CD8-positive, alpha-beta memory T cell (primary cell): Measurements from ENCODE around the gene GOSR1. TPM values are rescaled to one million over a fixed set of nuclear protein-coding genes. Genes with fewer than 3 reads are reported as not detected.
"Not testable (repeated sequence)": the region's sequence is repeated elsewhere in the genome, so short reads cannot be mapped to it uniquely, and the experiment has no call there.

Experiments
- CTCF ChIA-PET: fragments of 350-600 bp; sonication (Branson Sonifier 250); formaldehyde crosslinking; loops from one replicate; lab custom pipeline; 2021; ENCODE audit warnings: antibody characterized with exemption; lab: Charles Lee
- POLR2A ChIA-PET: fragments of 350-600 bp; sonication (Branson Sonifier 250); formaldehyde crosslinking; loops from one replicate; lab custom pipeline; 2021; ENCODE audit warnings: antibody characterized with exemption; lab: Charles Lee
- DNase-seq, 5 donors: peaks; one replicate each; pipeline versions ENCODE4 v3.0.0 to v3.0.0-alpha.2; 2020 to 2022; ENCODE audit warnings: mixed read lengths in 1 of 5
- H3K27ac ChIP-seq: one replicate; pipeline ENCODE4 v1.7.0; 2013; ENCODE audit warnings: low read depth, mild to moderate bottlenecking, low read length, moderate library complexity
- H3K27me3 ChIP-seq: 2 replicates; pipeline ENCODE4 v1.7.0; 2013; ENCODE audit warnings: low read length, mild to moderate bottlenecking; ENCODE audit not compliant: insufficient read depth, poor library complexity, severe bottlenecking
- H3K36me3 ChIP-seq: 2 replicates; pipeline ENCODE4 v1.7.0; 2013; ENCODE audit warnings: mild to moderate bottlenecking, low read length, moderate library complexity; ENCODE audit not compliant: insufficient read depth
- H3K4me1 ChIP-seq: 2 replicates; pipeline ENCODE4 v1.7.0; 2013; ENCODE audit warnings: mild to moderate bottlenecking, low read length, moderate library complexity; ENCODE audit not compliant: insufficient read depth
- H3K4me3 ChIP-seq: 2 replicates; pipeline ENCODE4 v1.7.0; 2013; ENCODE audit warnings: mild to moderate bottlenecking, low read length
- H3K9me3 ChIP-seq: 2 replicates; pipeline ENCODE4 v1.7.0; 2013; ENCODE audit warnings: mild to moderate bottlenecking, low read length
- H3K27ac Mint-ChIP-seq, 8 donors: one replicate each; pipeline ENCODE4 v1.8.0; 2020 to 2021; ENCODE audit warnings: mixed read lengths in 8 of 8, mild to moderate bottlenecking in 6 of 8, inconsistent platforms in 3 of 8, moderate library complexity in 3 of 8
- H3K27me3 Mint-ChIP-seq, 2 donors: one replicate each; pipeline ENCODE4 v1.8.0; 2020 to 2021; ENCODE audit warnings: mixed read lengths in 2 of 2, mild to moderate bottlenecking in 1 of 2, moderate library complexity in 1 of 2
- H3K36me3 Mint-ChIP-seq, 3 donors: one replicate each; pipeline ENCODE4 v1.8.0; 2020 to 2021; ENCODE audit warnings: mixed read lengths in 3 of 3, inconsistent platforms in 1 of 3, mild to moderate bottlenecking in 1 of 3
- H3K4me1 Mint-ChIP-seq, 3 donors: one replicate each; pipeline ENCODE4 v1.8.0; 2020 to 2021; ENCODE audit warnings: mixed read lengths in 3 of 3, inconsistent platforms in 1 of 3, mild to moderate bottlenecking in 1 of 3
- H3K4me3 Mint-ChIP-seq, 7 donors: one replicate each; pipeline ENCODE4 v1.8.0; 2020 to 2021; ENCODE audit warnings: mixed read lengths in 7 of 7, mild to moderate bottlenecking in 6 of 7, moderate library complexity in 4 of 7, inconsistent platforms in 2 of 7
- H3K9me3 Mint-ChIP-seq, 5 donors: one replicate each; pipeline ENCODE4 v1.8.0; 2020 to 2022; ENCODE audit warnings: mixed read lengths in 5 of 5, mild to moderate bottlenecking in 3 of 5, moderate library complexity in 2 of 5, inconsistent platforms in 1 of 5
- polyA plus RNA-seq: library from polyadenylated mRNA; unstranded; fragments of 300-500 nt; fragmentation: Illumina TruSeq; gene quantifications from one replicate; pipeline ENCODE4 v1.2.3, GENCODE V29; 2021
- total RNA-seq, 2 experiments: library from RNA; stranded (reverse); gene quantifications; one replicate each; pipeline ENCODE4 v1.2.3, GENCODE V29; 2021

The GOSR1 gene
- total and polyA plus RNA-seq, 3 experiments from 2014 or later, result 59.1 to 63.2 (median 63.1) TPM

DNA sequence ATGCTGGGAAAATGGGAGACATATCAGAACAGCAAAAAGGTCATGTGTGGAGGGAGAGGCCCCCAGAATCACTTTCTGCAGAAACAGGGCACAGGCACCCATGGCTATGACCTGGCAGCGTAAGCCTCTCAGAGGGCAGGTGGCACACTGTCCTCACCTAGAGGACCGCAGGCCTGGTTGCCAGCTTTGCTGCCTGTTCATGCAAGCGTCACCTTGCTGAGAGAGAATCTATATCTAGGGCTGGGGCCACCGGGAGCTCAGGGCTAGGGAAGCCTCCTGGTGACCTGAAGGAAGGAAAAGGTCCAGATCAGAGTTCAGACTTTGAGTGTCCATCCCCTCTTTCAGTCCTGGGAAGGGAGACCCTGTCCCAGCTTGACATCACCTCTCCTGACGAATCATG is 78.7 kb downstream of the GOSR1 start:
- no peaks in the 10 kb centered on the region for H3K9me3 Mint-ChIP-seq
- ChIA-PET CTCF (no interaction called here), POLR2A (no interaction called here)
- H3K27ac Mint-ChIP-seq, result no peak overlapping the region
- Histone ChIP-seq H3K4me3 (no peak overlapping the region), H3K9me3 (no peaks in the 10 kb centered on the region), H3K4me1 (no peaks in the 10 kb centered on the region), H3K27me3 (no peaks in the 10 kb centered on the region), H3K36me3 (no peaks in the 10 kb centered on the region), H3K27ac (no peak overlapping the region)
- DNase-seq, result no peak
- H3K4me3 Mint-ChIP-seq, result no peak overlapping the region
- H3K36me3 Mint-ChIP-seq, result no peaks in the 10 kb centered on the region
- no peaks in the 10 kb centered on the region for H3K27me3 Mint-ChIP-seq
- peaks cover 0 to 5% (median 3%) of the 10 kb centered on the region in 3 donors for H3K4me1 Mint-ChIP-seq

DNA sequence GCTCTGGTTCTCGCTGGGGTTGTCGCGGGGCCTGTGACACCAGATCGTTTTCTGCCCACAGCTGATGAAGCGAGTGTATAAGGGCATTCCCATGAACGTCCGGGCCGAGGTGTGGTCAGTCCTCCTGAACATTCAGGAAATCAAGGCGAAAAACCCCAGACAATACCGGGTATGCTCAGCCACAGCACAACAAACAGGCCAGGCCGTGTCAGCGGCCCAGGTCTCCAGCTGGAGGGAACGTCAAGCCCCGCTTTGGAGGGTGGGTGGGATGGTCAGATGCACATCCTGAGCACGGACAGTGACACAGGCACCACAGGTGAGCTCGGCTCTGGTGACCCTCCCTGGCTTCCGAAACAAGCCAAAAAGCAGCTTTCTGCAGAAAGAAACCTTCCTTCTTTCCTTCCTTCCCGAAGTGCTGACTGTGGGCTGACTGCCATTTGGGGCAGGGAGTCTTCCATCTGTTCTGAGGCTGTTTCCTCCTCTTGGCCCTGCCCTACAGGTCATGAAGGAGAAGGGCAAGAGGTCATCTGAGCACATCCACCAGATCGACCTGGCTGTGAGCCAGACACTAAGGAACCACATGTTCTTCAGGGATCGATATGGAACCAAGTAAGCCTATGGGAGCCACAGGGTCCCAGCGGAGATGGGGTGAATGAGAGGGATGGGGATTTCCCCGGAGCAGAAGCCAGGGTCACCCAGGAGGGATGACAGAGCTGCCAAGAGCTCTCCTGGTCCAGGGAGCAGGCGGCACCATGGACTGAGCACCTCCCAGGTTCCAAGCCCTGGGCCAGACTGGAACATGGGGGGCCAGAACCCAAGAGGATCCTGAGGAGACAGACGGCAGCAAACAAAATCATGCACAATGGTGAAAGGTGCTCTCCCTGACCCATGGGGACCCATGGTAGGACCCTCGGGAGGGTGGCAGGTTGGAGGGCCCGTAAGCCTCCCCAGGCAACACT is 79.4 kb downstream of the GOSR1 start:
- H3K36me3 Mint-ChIP-seq, result no peaks in the 10 kb centered on the region
- POLR2A ChIA-PET, result no interaction called here
- no peak overlapping the region for H3K27ac Mint-ChIP-seq
- Histone ChIP-seq H3K4me1 (no peaks in the 10 kb centered on the region), H3K9me3 (no peaks in the 10 kb centered on the region), H3K27ac (no peak overlapping the region), H3K4me3 (no peak overlapping the region), H3K27me3 (no peaks in the 10 kb centered on the region), H3K36me3 (no peaks in the 10 kb centered on the region)
- H3K9me3 Mint-ChIP-seq, result no peaks in the 10 kb centered on the region
- DNase-seq, result no peak
- no peak overlapping the region for H3K4me3 Mint-ChIP-seq
- CTCF ChIA-PET, result interaction anchor here (0.6 kb wide), 1 partner anchor 129 kb away, joined by 3 read pairs; no protein-coding TSS in a partner anchor
- H3K4me1 Mint-ChIP-seq, result peaks cover 0 to 5% (median 3%) of the 10 kb centered on the region in 3 donors
- H3K27me3 Mint-ChIP-seq, result no peaks in the 10 kb centered on the region

DNA sequence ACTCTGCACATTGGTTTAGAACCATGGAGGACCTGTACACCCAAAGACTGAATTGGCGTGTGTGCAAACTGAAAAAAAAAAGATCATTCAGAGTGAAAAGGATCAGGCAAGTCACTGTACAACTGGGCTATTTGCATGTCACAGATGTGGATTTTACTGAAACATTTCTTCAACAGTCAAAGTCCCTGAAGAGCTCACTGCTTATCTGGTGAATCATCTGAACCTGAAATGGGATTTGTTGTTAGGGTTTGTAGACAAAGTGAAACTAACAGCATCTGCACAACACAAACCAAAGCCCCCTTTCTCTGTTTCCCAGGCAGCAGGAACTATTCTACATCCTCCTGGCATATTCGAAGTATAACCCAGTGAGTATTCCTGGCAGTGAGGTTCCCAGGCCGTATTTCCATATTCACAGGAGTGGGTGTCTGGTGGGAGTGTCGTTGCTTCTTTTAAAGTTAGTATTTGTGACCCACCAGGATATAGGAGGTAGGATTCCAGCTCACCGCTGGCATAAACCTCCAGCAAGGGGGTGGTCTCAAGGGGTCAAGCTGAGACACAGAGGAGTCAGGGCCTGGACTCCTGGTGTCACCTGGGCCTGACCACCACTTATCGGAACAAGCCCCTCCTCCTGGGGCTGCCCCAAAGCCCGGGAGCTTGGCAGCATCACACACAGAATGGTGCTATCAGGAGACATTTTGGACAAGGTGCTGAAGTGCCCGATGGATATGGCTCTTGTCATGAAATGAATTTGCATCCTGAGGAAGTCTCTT is 80.9 kb downstream of the GOSR1 start:
- H3K9me3 Mint-ChIP-seq, result no peaks in the 10 kb centered on the region
- no peak overlapping the region for H3K27ac Mint-ChIP-seq
- peaks cover 0 to 2% of the 10 kb centered on the region in 2 donors for H3K27me3 Mint-ChIP-seq

DNA sequence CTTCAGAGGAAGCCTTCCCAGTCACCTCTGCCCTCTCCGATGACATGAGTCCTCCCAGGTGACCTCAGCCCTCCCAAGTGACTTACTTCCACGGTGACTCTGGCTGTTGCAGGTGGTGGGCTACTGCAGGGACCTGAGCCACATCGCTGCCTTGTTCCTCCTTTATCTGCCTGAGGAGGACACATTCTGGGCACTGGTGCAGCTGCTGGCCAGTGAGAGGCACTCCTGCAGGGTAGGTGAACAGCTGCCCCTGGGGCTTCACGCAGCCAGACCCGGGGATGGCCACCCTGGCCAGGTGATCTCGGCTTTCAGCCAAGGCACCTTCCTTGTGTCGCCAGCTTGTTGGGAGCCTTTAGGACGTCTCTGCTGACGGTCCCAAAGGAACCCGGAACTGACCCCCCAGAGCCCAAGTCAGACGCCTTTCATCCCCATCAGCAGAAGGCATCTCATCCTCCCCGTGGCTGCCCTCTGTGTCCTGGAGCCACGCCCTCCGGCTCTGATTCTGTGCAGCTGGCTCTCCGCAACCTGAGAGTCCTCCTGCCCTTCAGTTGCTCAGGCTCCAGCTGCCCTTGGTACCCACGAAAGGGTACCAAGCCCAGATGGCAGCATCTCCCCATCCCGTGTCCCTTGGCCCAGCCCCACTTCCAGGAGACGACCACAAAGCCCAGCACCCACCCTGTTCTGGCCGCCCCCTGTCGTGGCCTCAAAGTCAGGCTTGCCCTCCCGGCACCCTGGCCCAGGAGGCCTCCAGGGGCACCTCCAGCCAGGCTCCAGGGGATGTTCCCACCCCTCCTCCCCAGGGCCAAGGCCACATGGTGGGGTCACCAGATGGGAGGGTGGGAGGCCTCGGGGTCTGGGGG is 81.7 kb downstream of the GOSR1 start:
- Mint-ChIP-seq H3K4me3 (peak overlapping the region in 1 of 7 donors; percentile 27), H3K9me3 (no peaks in the 10 kb centered on the region), H3K27ac (no peak overlapping the region), H3K36me3 (no peaks in the 10 kb centered on the region), H3K4me1 (peaks cover 0 to 5% (median 3%) of the 10 kb centered on the region in 3 donors), H3K27me3 (peaks cover 0 to 5% of the 10 kb centered on the region in 2 donors)
- Histone ChIP-seq H3K36me3 (no peaks in the 10 kb centered on the region), H3K27me3 (no peaks in the 10 kb centered on the region), H3K9me3 (no peaks in the 10 kb centered on the region), H3K27ac (no peak overlapping the region), H3K4me1 (no peaks in the 10 kb centered on the region), H3K4me3 (no peak overlapping the region)
- no peak for DNase-seq
- POLR2A ChIA-PET, result no interaction called here
- CTCF ChIA-PET, result no interaction called here

More for the DNA sequence above, 80.9 kb downstream of the GOSR1 start:
- Histone ChIP-seq H3K9me3 (no peaks in the 10 kb centered on the region), H3K27me3 (no peaks in the 10 kb centered on the region), H3K27ac (no peak overlapping the region), H3K36me3 (no peaks in the 10 kb centered on the region), H3K4me3 (no peak overlapping the region), H3K4me1 (no peaks in the 10 kb centered on the region)
- no peak for DNase-seq
- Mint-ChIP-seq H3K4me3 (no peak overlapping the region), H3K4me1 (peaks cover 0 to 5% (median 3%) of the 10 kb centered on the region in 3 donors), H3K36me3 (no peaks in the 10 kb centered on the region)
- ChIA-PET CTCF (no interaction called here), POLR2A (no interaction called here)

DNA sequence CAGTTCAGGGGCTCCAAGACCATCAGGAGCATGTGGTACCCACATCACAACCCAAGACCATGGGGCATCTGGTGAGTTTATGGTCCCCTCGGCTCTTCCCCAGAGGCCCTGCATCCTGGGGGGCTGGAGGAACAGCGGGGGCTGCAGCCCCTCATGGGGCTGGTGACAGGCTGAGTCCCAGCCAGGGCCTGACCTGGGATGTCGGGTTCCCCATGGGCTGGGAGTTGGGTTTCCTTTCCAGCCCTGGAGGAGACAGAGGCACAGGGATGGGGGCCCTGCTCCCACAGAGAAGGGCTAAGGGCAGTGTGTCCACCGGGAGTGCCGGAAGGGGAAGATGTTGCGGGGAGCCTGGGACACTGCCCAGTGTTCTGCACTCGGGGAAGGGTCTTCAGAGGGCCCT is 82.4 kb downstream of the GOSR1 start:
- Mint-ChIP-seq H3K4me1 (peaks cover 0 to 5% (median 3%) of the 10 kb centered on the region in 3 donors), H3K9me3 (no peaks in the 10 kb centered on the region), H3K27me3 (peaks cover 0 to 7% of the 10 kb centered on the region in 2 donors), H3K4me3 (no peak overlapping the region), H3K36me3 (no peaks in the 10 kb centered on the region), H3K27ac (no peak overlapping the region)
- ChIA-PET POLR2A (no interaction called here), CTCF (no interaction called here)
- H3K4me3 ChIP-seq, result no peak overlapping the region
- H3K9me3 ChIP-seq, result no peaks in the 10 kb centered on the region
- DNase-seq, result no peak
- H3K27ac ChIP-seq, result no peak overlapping the region
- H3K27me3 ChIP-seq, result no peaks in the 10 kb centered on the region
- no peaks in the 10 kb centered on the region for H3K36me3 ChIP-seq
- H3K4me1 ChIP-seq, result no peaks in the 10 kb centered on the region

DNA sequence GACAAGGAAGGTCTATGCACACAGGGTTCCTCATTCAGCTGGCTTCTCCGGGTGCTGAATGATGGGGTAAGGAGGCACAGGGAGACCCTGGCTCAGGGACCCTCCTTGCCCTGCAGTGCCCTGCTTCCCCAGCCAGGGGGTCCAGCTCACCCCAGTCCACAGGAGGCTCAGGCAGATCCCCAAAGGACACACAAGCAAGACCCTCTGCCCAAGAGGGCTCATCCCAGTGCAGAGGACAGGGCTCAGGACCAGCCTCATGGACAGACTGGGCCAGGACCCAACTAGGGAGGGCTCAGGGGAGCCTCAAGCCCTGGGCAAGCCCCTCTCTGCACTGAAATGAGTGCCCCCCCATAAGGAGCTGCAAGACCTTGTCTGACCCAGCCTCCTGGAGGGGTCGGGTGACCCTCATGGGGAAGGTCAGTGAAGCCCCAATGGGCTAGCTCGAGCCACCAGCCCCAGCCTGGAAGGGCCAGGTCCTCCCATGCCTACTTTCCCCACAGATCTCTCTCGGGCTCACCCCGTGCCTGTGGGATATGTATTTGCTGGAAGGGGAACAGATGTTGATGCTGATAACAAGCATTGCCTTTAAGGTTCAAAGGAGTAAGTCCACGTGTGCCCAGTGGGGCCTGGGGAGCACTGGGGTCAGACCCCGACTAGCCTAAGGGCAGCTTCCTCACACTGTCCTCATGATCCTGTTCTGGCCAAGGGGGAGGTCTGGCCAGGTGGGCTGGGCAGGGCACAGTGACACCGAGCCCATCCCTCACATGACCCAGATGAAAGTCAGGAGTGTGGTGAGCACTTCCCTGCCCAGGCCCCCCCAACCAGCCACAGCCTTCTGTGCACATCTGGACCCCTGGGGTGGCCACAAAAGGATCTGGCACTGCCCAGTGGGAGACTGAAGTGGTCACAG is 83.2 kb downstream of the GOSR1 start:
- H3K4me3 ChIP-seq, H3K4me1 Mint-ChIP-seq, H3K27ac Mint-ChIP-seq, DNase-seq, H3K9me3 Mint-ChIP-seq, CTCF ChIA-PET, H3K27me3 ChIP-seq, H3K9me3 ChIP-seq, H3K27ac ChIP-seq, POLR2A ChIA-PET, H3K4me1 ChIP-seq, H3K27me3 Mint-ChIP-seq, H3K4me3 Mint-ChIP-seq, H3K36me3 ChIP-seq, H3K36me3 Mint-ChIP-seq: not testable (repeated sequence)

DNA sequence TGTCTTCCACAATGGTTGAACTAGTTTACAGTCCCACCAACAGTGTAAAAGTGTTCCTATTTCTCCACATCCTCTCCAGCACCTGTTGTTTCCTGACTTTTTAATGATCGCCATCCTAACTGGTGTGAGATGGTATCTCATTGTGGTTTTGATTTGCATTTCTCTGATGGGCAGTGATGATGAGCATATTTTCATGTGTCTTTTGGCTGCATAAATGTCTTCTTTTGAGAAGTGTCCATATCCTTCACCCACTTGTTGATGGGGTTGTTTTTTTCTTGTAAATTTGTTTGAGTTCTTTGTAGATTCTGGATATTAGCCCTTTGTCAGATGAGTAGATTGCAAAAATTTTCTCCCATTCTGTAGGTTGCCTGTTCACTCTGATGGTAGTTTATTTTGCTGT is 84.6 kb downstream of the GOSR1 start:
- H3K27me3 Mint-ChIP-seq, H3K9me3 ChIP-seq, H3K4me1 ChIP-seq, H3K9me3 Mint-ChIP-seq, H3K4me3 ChIP-seq, POLR2A ChIA-PET, H3K4me3 Mint-ChIP-seq, H3K36me3 ChIP-seq, H3K27ac ChIP-seq, CTCF ChIA-PET, DNase-seq, H3K36me3 Mint-ChIP-seq, H3K27me3 ChIP-seq, H3K27ac Mint-ChIP-seq, H3K4me1 Mint-ChIP-seq: not testable (repeated sequence)
